Ammon's horn (tissue), 1 donor: ENCODE data around the gene NAV2.
"Not testable (repeated sequence)": the region's sequence is repeated elsewhere in the genome, so short reads cannot be mapped to it uniquely, and the experiment has no call there.

Source experiments
- DNase-seq: peaks from one replicate; pipeline ENCODE4 v3.0.0-alpha.2; 2016; ENCODE audit warnings: low spot score

The NAV2 gene

GRCh38 chr11:19924716-19925115 lies 212.1 kb downstream of the NAV2 start:
- DNase-seq = no peak

DNA sequence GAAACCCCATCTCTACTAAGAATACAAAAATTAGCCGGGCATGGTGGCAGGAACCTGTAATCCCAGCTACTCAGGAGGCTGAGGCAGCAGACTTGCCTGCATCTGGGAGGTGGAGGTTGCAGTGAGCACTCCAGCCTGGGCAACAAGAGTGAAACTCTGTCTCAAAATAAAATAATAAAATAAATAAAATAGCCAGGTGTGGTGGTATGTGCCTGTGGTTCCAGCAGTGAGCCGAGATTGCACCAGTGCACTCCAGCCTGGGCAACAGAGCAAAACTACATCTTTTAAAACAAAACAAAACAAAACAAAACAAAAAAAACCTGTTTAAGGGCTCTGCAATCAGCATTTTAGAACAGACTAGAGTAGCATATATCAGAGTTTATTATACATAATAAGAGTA lies 214.8 kb downstream of the NAV2 start:
- DNase-seq = not testable (repeated sequence)

DNA sequence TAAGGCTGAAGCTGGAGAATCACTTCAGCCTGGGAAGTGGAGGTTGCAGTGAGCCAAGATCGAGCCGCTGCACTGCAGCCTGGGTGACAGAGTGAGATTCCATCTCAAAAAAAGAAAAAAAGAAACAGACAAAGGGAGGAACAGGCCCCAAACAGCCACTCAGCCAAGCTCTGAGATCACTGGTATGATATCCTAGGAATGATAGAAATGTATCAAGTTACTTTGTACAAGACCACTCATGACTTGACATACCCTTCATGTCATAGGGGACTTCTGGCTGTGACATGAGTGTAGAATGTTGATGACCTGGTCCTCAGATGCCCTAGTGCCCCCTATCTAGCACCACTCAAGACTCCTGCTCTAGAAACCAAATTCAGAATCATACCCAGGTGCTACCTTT lies 216.5 kb downstream of the NAV2 start:
- no peak for DNase-seq

DNA sequence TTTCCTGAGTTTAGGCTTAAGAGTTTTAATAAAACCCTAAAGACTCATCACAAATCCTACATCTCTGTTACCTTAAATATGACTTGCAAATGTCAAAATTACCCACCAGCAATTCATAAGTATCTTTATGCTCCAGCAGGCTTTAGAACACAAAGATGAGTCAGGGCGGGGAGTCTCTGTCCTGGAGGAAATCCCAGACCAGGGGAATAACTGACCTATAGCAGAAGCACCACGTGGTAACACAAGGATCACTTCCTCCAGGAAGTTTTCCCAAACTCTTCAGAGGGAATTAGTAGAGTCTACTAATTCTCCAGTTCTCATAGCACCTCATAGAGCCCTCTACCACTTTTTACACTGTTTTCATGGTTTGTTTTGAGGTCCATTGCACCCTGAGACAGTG lies 217.0 kb downstream of the NAV2 start:
- no peak for DNase-seq

GRCh38 chr11:19931141-19931770 lies 218.6 kb downstream of the NAV2 start:
- no peak for DNase-seq

GRCh38 chr11:19931771-19932369 lies 219.2 kb downstream of the NAV2 start:
- no peak for DNase-seq

- DNase-seq = no peak
These were observed 220.6 kb downstream of the NAV2 start for GRCh38 chr11:19933132-19933735.

DNA sequence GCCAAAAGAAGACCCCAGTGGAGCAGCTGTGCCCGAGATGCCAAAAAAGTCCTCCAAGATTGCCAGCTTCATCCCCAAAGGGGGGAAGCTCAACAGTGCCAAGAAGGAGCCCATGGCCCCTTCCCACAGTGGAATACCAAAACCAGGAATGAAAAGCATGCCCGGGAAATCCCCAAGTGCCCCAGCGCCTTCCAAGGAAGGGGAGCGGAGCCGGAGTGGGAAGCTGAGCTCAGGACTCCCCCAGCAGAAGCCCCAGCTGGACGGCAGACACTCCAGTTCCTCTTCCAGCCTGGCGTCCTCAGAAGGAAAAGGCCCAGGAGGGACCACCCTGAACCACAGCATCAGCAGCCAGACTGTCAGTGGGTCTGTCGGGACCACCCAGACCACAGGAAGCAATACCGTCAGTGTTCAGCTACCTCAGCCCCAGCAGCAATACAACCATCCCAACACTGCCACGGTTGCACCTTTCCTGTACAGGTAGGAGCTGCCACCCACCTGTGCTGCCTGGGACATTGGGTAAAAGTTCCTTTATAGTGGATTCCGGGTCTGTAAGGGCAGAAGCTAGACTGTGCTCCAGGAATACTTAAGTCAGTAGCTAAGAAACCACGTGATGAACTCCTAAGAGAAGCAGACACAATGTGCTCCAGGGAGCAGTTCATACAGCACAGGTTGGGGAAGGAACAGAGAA lies 221.3 kb downstream of the NAV2 start:
- no peak for DNase-seq

DNA sequence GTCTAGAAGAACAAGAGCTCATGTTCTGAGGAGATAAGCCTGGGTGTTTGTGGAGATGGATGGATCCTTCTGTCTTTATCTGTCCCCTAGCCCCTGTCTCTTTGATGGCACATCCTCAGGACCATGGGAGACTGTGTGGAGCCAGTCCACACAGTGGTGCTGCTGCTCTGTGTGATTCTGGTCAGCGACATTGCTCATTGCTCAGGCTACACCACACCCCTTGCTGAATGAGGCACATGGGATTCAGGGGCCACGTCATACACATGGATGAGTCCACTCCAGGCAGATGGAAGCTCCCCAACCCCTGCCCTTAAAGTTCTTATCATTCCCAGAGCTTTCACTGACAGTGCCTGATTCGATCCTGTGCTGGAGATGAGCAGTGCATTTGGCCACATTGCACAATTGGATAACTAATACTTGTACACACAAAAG lies 222.2 kb downstream of the NAV2 start:
- no peak for DNase-seq

DNA sequence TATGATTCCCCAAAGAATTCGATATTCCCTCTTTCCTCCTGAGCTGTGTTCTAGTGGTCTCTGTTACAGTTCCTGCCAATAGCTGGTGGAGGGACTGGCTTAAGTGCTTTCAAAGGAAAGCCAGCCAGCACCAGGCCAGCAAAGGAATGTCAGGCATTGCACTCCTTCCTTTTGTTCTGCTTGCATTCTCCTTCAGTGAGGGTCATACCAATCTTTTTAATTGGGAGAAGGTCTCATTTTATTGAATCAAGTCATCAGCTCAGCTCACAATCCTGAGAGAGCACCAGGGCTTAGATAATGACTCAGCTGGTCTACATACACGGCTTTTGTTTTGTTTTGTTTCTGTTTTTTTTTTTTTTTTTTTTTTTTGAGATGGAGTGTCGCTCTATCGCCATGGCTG lies 222.9 kb downstream of the NAV2 start:
- no peak for DNase-seq

- DNase-seq = no peak
These were observed 223.8 kb downstream of the NAV2 start for GRCh38 chr11:19936461-19936860.

DNA sequence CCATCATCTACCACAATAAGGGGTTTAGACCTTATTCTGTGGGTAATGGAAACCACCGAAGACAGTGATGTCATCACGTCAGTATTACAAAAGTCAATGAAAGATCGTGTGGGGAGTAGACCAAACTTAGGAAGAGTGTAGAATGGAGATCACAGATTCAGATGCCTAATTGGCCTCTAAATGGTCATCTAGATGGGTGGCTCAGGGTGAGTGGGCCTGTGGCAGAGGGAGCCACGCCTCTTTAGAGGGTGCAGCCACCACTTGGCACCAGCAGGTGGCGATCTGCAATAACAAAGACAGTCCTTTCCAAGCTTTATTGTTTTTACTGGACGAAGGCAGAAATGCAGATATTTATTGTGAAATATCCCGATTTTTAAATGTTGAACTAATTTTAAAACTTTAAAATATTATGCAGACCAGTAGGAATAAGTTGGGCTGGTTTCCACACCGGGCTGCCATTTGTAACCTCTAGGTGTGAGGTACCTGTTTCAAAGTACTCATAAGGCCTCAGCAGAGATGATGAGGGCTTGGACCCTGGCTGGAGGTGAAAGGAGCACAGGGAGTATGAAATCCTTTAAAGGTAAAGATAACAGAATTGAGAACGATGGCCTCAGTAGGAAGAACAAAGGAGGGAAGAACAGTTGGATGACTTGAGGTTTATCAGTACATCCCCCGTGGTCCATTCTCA lies 225.7 kb downstream of the NAV2 start:
- DNase-seq = peak; percentile 50

DNA sequence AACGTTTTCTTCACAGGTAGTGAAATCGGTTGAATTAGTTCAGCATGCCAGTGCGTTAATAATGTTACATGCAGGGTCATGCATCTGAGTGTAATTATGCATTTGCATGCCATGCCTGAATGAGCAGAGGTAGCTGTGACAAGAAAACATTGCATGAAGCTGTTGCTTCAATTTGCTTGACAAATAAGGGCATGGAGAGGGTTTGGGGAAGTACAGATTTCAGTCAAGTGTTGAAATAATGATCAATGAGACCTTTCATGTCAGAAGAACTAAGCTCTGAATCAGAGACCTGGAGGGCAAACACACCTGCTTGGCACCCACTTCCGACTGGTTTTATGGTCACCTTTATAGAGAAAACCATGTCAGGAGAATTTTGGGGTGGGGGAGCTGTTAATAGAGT lies 226.2 kb downstream of the NAV2 start:
- no peak for DNase-seq

DNA sequence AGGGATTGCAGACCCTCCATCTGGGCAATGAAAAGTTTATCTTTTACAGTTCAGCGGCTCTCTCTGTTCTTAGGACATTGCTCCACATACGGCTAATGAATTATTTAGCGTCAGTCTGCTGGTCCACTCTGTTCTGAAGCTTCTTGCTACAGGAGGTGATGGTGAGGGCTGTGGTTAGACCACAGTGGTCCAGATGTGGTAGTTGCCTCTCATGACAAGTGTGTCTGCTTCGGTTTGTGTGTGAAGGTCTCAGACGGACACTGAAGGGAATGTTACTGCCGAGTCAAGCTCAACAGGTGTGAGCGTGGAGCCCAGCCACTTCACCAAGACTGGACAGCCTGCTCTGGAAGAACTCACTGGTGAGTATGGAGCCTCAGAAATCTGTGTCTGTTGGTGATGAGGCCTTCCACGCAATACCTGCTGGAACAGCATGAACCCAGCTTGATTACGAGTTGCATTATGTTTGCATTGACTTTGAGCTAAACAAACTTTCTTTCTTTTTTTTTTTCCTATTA lies 226.8 kb downstream of the NAV2 start:
- DNase-seq = no peak

DNA sequence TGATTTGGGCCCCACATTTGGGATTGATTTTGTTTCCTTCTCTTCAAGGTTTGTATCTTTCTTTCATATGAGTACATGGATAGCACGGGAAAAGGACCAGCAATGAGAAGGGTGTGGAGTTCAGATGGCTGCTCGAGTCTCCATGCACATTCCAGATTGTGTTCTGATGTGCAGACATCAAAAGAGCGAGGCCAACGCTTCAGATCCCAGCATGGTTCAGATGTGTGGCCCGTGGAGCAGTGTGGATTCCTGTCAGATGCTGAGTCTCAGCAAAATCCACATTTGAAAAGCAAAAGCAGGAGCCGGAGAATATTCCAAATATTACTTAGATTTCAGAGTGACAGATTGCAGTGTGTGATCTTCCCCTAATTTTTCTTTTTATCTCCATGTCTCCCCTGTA lies 228.2 kb downstream of the NAV2 start:
- DNase-seq = no peak

DNA sequence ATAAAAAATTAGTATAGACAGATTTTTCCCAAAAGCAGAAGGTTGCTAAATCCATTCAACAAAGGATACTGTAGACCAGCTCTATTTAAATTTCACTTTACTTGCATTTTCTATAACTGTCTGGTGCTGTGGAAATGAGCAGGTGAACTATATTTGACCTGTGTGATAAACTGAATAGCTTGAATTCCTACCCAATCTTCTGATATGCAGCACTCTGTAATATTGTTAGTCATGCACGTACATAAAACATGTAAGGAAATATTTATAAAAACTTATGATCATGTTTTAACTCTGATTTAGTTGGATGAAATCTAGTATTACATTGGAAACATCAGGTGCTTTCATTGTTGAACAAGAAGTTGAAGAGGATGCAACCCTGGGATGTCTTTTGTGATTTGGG lies 234.0 kb downstream of the NAV2 start:
- DNase-seq = no peak

DNA sequence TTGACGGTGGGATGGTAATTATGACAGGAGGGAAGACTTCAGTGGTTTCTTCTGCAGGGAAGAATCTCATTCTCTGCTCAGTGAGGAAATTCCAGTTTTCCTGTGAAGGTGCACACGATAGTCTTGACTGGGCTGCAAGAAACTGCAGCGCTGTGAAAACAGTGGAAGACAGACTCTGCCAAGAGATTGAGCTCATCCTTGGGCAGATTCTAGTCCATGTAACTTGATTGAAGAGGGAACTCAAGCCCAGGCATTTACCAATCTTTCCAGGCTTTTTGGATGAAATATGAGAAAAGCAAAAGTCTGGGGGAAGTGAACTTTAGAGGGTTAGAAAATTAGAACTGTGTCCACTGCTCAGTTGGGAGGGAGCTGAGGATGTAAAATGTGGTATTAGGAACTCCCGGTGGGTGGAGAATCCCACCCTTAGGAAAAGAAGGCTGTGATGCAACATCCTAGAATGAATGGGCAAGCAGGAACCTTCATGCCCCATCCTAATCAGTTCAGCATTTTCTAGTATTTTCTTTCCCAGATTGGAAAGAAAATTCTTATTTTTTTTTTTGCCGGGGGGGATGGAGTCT lies 235.0 kb downstream of the NAV2 start:
- DNase-seq = no peak

- DNase-seq = no peak
These were observed 237.0 kb downstream of the NAV2 start for GRCh38 chr11:19949606-19950005.

DNA sequence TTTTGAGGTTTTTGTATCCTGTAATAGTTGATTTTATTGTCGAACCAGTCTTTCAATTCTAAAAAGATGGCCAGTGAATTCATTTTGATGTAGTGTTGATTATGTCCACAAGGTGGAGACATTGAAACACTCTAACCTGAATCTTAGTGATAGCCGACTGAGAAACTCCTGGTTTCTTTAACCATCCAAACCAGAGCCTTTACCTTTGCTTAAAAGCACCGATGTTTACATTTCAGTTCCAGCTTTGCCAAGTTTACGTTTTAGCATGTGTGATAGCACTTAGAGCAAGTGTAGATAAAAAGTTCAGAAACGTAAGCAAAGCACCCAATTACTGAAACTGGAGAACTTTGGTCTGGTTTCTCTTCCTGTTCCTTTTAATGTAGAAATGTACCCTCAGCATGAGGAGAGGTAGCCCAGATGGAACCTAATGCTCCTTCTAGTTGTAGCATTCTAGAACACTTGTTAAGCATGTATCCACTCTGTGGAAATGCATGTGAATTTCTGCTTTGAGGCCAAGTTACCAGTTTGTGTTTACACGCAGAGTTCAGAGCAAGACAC lies 239.0 kb downstream of the NAV2 start:
- DNase-seq = peak; percentile 72

DNA sequence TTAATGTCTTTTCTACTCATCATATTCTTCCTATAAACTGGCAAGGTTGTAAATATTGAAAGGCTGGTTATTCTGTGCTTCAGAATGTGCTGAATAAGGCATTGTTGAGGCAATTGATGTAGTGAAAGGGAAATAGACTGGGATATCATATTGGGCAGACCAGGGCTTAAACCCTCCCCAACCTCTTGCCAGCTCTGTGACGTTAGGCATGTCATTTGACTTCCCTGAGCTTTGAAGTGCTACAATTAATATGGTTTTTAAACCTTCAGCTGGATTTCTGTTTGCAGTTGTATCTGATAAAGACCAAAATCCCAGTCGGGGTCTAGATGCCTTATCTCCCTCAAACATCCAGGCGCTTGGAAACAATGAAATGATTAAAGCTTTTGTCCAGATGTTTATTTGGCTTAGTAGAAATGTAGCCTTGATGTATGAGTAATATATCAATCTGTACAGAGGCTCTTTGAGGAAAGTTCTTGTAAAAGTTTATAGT lies 239.5 kb downstream of the NAV2 start:
- DNase-seq = no peak

- DNase-seq = no peak
These were observed 240.3 kb downstream of the NAV2 start for GRCh38 chr11:19952911-19953310.
